CD8-positive, alpha-beta memory T cell (primary cell): ENCODE results near the gene MRPL53. TPM values are rescaled to one million over a fixed set of nuclear protein-coding genes. Genes with fewer than 3 reads are reported as not detected.
A peak's percentile ranks its signal among the peaks of the same experiment; 100 is the strongest.

Source experiments
- CTCF ChIA-PET: fragments of 350-600 bp; sonication (Branson Sonifier 250); formaldehyde crosslinking; loops from one replicate; lab custom pipeline; 2021; ENCODE audit warnings: antibody characterized with exemption; lab: Charles Lee
- POLR2A ChIA-PET: fragments of 350-600 bp; sonication (Branson Sonifier 250); formaldehyde crosslinking; loops from one replicate; lab custom pipeline; 2021; ENCODE audit warnings: antibody characterized with exemption; lab: Charles Lee
- DNase-seq, 5 donors: peaks; one replicate each; pipeline versions ENCODE4 v3.0.0 to v3.0.0-alpha.2; 2020 to 2022; ENCODE audit warnings: mixed read lengths in 1 of 5
- H3K27ac ChIP-seq: one replicate; pipeline ENCODE4 v1.7.0; 2013; ENCODE audit warnings: low read depth, mild to moderate bottlenecking, low read length, moderate library complexity
- H3K27me3 ChIP-seq: 2 replicates; pipeline ENCODE4 v1.7.0; 2013; ENCODE audit warnings: low read length, mild to moderate bottlenecking; ENCODE audit not compliant: insufficient read depth, poor library complexity, severe bottlenecking
- H3K36me3 ChIP-seq: 2 replicates; pipeline ENCODE4 v1.7.0; 2013; ENCODE audit warnings: mild to moderate bottlenecking, low read length, moderate library complexity; ENCODE audit not compliant: insufficient read depth
- H3K4me1 ChIP-seq: 2 replicates; pipeline ENCODE4 v1.7.0; 2013; ENCODE audit warnings: mild to moderate bottlenecking, low read length, moderate library complexity; ENCODE audit not compliant: insufficient read depth
- H3K4me3 ChIP-seq: 2 replicates; pipeline ENCODE4 v1.7.0; 2013; ENCODE audit warnings: mild to moderate bottlenecking, low read length
- H3K9me3 ChIP-seq: 2 replicates; pipeline ENCODE4 v1.7.0; 2013; ENCODE audit warnings: mild to moderate bottlenecking, low read length
- H3K27ac Mint-ChIP-seq, 8 donors: one replicate each; pipeline ENCODE4 v1.8.0; 2020 to 2021; ENCODE audit warnings: mixed read lengths in 8 of 8, mild to moderate bottlenecking in 6 of 8, inconsistent platforms in 3 of 8, moderate library complexity in 3 of 8
- H3K27me3 Mint-ChIP-seq, 2 donors: one replicate each; pipeline ENCODE4 v1.8.0; 2020 to 2021; ENCODE audit warnings: mixed read lengths in 2 of 2, mild to moderate bottlenecking in 1 of 2, moderate library complexity in 1 of 2
- H3K36me3 Mint-ChIP-seq, 3 donors: one replicate each; pipeline ENCODE4 v1.8.0; 2020 to 2021; ENCODE audit warnings: mixed read lengths in 3 of 3, inconsistent platforms in 1 of 3, mild to moderate bottlenecking in 1 of 3
- H3K4me1 Mint-ChIP-seq, 3 donors: one replicate each; pipeline ENCODE4 v1.8.0; 2020 to 2021; ENCODE audit warnings: mixed read lengths in 3 of 3, inconsistent platforms in 1 of 3, mild to moderate bottlenecking in 1 of 3
- H3K4me3 Mint-ChIP-seq, 7 donors: one replicate each; pipeline ENCODE4 v1.8.0; 2020 to 2021; ENCODE audit warnings: mixed read lengths in 7 of 7, mild to moderate bottlenecking in 6 of 7, moderate library complexity in 4 of 7, inconsistent platforms in 2 of 7
- H3K9me3 Mint-ChIP-seq, 5 donors: one replicate each; pipeline ENCODE4 v1.8.0; 2020 to 2022; ENCODE audit warnings: mixed read lengths in 5 of 5, mild to moderate bottlenecking in 3 of 5, moderate library complexity in 2 of 5, inconsistent platforms in 1 of 5
- polyA plus RNA-seq: library from polyadenylated mRNA; unstranded; fragments of 300-500 nt; fragmentation: Illumina TruSeq; gene quantifications from one replicate; pipeline ENCODE4 v1.2.3, GENCODE V29; 2021
- total RNA-seq, 2 experiments: library from RNA; stranded (reverse); gene quantifications; one replicate each; pipeline ENCODE4 v1.2.3, GENCODE V29; 2021

The MRPL53 gene
- total and polyA plus RNA-seq, 3 experiments from 2014 or later = 108 to 118 (median 115) TPM

- peaks cover 44 to 68% (median 64%) of the 10 kb centered on the region in 3 donors for H3K4me1 Mint-ChIP-seq
Measured at GRCh38 chr2:74505448-74506246, 33.2 kb upstream of the MRPL53 start.

DNA sequence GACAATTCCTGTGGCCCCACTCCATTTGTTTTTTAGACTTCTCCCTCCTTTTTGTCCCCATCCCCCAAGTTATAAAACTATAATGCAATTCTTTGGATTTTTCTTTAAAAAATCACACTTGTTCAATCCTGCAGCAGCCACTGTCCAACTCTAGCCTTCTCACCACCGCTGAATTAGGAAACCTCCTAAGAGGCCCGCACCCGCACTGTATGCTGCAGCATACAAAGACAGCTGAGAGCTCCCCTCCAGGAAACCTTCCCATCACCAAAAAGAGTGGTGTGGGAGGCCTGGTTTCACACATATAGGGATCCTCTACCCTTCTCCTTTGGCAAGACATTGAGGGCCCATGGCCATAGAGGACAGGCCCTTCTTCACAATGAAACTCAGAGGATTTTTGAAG lies 32.1 kb upstream of the MRPL53 start:
- H3K27me3 ChIP-seq = peaks cover 10% of the 10 kb centered on the region
- ChIA-PET CTCF (interaction anchor here (1.8 to 2.1 kb wide), 3 partner anchors 9 to 27 kb away, joined by 5 to 10 read pairs (median 6); partner anchors contain the start of genes CCDC142 and TTC31), POLR2A (interaction anchor here (1.5 to 2.4 kb wide), 2 partner anchors 8 to 32 kb away, joined by 3 to 7 read pairs; partner anchors contain the start of gene MRPL53)
- Mint-ChIP-seq H3K4me1 (peaks cover 44 to 74% (median 64%) of the 10 kb centered on the region in 3 donors), H3K36me3 (peaks cover 10 to 33% (median 24%) of the 10 kb centered on the region in 3 donors), H3K4me3 (peak overlapping the region in 6 of 7 donors; percentile 21 to 73 (median 56)), H3K27ac (peak overlapping the region in 1 of 8 donors; percentile 54), H3K9me3 (peaks cover 0 to 4% (median 0%) of the 10 kb centered on the region in 5 donors), H3K27me3 (peaks cover 34 to 65% of the 10 kb centered on the region in 2 donors)
- no peak overlapping the region for H3K4me3 ChIP-seq
- peak overlapping the region; percentile 16 for H3K27ac ChIP-seq
- peaks cover 9% of the 10 kb centered on the region for H3K36me3 ChIP-seq
- no peaks in the 10 kb centered on the region for H3K9me3 ChIP-seq
- H3K4me1 ChIP-seq = peaks cover 38% of the 10 kb centered on the region
- DNase-seq = no peak

More at GRCh38 chr2:74505448-74506246, 33.2 kb upstream of the MRPL53 start:
- H3K27ac ChIP-seq = no peak overlapping the region
- no peak overlapping the region for H3K4me3 ChIP-seq
- peaks cover 10% of the 10 kb centered on the region for H3K27me3 ChIP-seq
- DNase-seq = no peak
- no peaks in the 10 kb centered on the region for H3K9me3 ChIP-seq
- peaks cover 38% of the 10 kb centered on the region for H3K4me1 ChIP-seq
- ChIA-PET POLR2A (interaction anchor here (0.9 to 2.4 kb wide), 3 partner anchors 7 to 33 kb away, joined by 3 to 7 read pairs (median 3); partner anchors contain the start of gene MRPL53), CTCF (interaction anchor here (1.2 to 2.1 kb wide), 3 partner anchors 10 to 33 kb away, joined by 3 to 6 read pairs (median 4); partner anchors contain the start of genes CCDC142, MRPL53 and TTC31)
- Mint-ChIP-seq H3K27me3 (peaks cover 29 to 62% of the 10 kb centered on the region in 2 donors), H3K27ac (peak overlapping the region in 2 of 8 donors; percentile 50 to 54), H3K4me3 (peak overlapping the region in 5 of 7 donors; percentile 25 to 100 (median 59)), H3K9me3 (peaks cover 0 to 4% (median 0%) of the 10 kb centered on the region in 5 donors), H3K36me3 (peaks cover 10 to 33% (median 24%) of the 10 kb centered on the region in 3 donors)
- H3K36me3 ChIP-seq = peaks cover 9% of the 10 kb centered on the region

DNA sequence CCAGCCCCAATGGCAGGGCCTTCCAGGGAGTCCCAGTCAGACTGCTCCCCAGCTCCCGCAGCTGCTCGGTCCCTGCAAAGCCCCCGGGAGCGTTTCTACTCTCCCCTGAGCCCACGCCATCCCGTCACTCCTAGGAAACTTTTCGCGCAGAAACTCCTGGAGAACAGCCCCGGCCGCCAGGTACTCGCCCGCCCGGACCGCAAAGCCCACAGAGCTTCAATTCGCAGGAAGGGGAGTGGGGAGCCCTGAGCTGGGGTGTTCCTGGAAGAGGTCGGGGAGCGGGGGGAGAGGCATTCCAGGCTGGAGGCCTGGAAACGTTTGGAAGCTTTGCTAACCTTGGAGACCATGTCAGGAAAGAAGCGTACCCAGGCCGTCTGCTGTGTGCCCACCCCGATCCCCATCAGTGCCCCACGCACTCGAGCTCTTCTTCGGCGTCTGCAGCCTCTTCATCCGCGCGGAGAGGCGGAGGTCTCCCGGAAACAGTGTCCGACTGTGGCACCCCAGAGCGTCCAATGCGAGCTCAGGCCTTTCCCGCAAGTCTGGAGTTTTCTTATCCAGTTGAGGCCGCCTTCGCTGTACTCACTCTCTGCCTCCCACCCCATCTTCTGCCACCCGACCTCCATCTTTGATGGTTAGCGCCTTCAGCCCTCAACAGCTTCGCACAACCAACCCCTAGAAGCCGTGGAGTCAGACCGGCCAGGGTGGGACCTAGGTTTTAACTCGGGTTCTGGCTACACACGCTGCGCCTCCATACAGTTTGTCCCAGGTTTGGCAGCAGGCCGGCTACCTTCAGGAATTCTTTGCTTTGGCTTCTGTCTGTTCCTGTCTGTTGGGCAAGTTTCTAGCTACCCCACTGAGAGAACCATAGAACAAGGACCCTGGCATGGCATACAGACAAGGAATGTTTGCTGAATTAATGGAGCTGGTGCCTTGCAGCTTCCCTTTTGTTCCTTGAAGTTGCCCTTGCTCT lies 31.3 kb upstream of the MRPL53 start:
- peaks cover 10 to 33% (median 24%) of the 10 kb centered on the region in 3 donors for H3K36me3 Mint-ChIP-seq
- peaks cover 15% of the 10 kb centered on the region for H3K27me3 ChIP-seq
- ChIA-PET CTCF (interaction anchor here (0.9 to 2.1 kb wide), 5 partner anchors 17 to 28 kb away, joined by 3 to 10 read pairs (median 5); partner anchors contain the start of genes AUP1, CCDC142, HTRA2 and TTC31), POLR2A (interaction anchor here (0.9 to 2.4 kb wide), 5 partner anchors 9 to 31 kb away, joined by 3 to 7 read pairs (median 3); partner anchors contain the start of genes AUP1, DQX1, HTRA2 and MRPL53)
- H3K9me3 Mint-ChIP-seq = peaks cover 0 to 4% (median 0%) of the 10 kb centered on the region in 5 donors
- peak overlapping the region; percentile 64 for H3K27ac ChIP-seq
- peak overlapping the region; percentile 72 to 80 (median 76) for H3K4me3 Mint-ChIP-seq
- peaks cover 46% of the 10 kb centered on the region for H3K4me1 ChIP-seq
- no peaks in the 10 kb centered on the region for H3K9me3 ChIP-seq
- peak overlapping the region; percentile 50 for H3K4me3 ChIP-seq
- H3K27ac Mint-ChIP-seq = peak overlapping the region in 1 of 8 donors; percentile 57
- peaks cover 9% of the 10 kb centered on the region for H3K36me3 ChIP-seq
- peaks cover 49 to 79% (median 67%) of the 10 kb centered on the region in 3 donors for H3K4me1 Mint-ChIP-seq
- no peak for DNase-seq
- H3K27me3 Mint-ChIP-seq = peaks cover 39 to 69% of the 10 kb centered on the region in 2 donors

DNA sequence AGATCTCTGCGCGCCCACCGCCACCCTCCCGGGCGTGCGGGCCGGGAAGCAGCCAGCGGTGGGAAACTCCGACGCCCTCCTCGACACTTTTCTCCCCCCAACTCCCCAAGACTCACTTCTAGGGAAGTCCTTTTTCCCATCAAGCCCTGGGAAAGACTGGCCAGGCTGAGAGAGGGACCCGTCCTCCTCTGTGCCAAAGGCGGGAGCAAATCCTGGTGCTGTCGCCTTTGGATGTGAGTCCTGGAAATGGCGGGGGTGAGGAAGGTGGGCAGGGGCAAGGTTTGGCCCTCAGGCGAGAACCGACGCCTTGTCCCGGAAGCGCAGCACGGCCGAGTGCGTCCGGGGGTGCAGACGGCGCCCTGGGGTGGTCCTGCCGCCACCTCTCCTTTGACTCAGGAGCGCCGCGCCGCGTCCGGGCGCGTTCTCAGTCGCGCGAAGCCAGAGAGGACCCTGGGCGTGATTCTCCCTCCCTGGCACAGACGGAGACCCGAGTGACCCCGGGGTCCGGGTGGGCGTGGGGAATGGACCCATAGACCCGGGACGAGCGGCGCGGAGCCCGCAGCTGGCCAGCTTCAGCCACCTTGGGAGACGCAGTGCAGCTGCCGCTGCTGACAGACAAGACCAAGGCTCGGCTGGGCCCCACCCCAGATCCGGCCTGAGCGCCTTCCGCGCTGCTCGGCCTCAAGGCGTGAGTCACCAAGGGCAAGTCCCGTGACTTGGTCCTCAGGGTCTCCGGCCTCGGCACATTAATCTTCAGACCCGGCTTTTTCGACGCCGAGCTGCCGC lies 30.4 kb upstream of the MRPL53 start:
- Histone ChIP-seq H3K9me3 (no peaks in the 10 kb centered on the region), H3K4me3 (peak overlapping the region; percentile 50), H3K4me1 (peaks cover 47% of the 10 kb centered on the region), H3K27me3 (peaks cover 20% of the 10 kb centered on the region), H3K36me3 (peaks cover 9% of the 10 kb centered on the region), H3K27ac (peak overlapping the region; percentile 64)
- peaks cover 0 to 4% (median 0%) of the 10 kb centered on the region in 5 donors for H3K9me3 Mint-ChIP-seq
- peak overlapping the region in 4 of 8 donors; percentile 5 to 66 (median 43) for H3K27ac Mint-ChIP-seq
- H3K4me1 Mint-ChIP-seq = peaks cover 50 to 79% (median 65%) of the 10 kb centered on the region in 3 donors
- peaks cover 9 to 36% (median 24%) of the 10 kb centered on the region in 3 donors for H3K36me3 Mint-ChIP-seq
- ChIA-PET POLR2A (interaction anchor here (0.5 to 2.4 kb wide), 4 partner anchors 10 to 32 kb away, joined by 3 to 7 read pairs (median 4); partner anchors contain the start of gene DQX1), CTCF (interaction anchor here (0.9 to 2.1 kb wide), 5 partner anchors 16 to 29 kb away, joined by 3 to 10 read pairs (median 5); partner anchors contain the start of genes AUP1, CCDC142, HTRA2 and TTC31)
- peak in 1 of 5 donors; percentile 14 for DNase-seq
- H3K4me3 Mint-ChIP-seq = peak overlapping the region; percentile 67 to 80 (median 76)
- H3K27me3 Mint-ChIP-seq = peaks cover 45 to 75% of the 10 kb centered on the region in 2 donors

GRCh38 chr2:74502147-74502719 lies 29.8 kb upstream of the MRPL53 start:
- H3K4me1 Mint-ChIP-seq = peaks cover 51 to 78% (median 60%) of the 10 kb centered on the region in 3 donors
- H3K9me3 Mint-ChIP-seq = peaks cover 0 to 2% (median 0%) of the 10 kb centered on the region in 5 donors
- Histone ChIP-seq H3K4me1 (peaks cover 50% of the 10 kb centered on the region), H3K9me3 (no peaks in the 10 kb centered on the region), H3K27me3 (peaks cover 20% of the 10 kb centered on the region), H3K27ac (peak overlapping the region; percentile 64), H3K36me3 (peaks cover 9% of the 10 kb centered on the region), H3K4me3 (peak overlapping the region; percentile 50)
- peaks cover 41 to 75% of the 10 kb centered on the region in 2 donors for H3K27me3 Mint-ChIP-seq
- DNase-seq = no peak
- ChIA-PET POLR2A (no interaction called here), CTCF (no interaction called here)
- peaks cover 7 to 31% (median 21%) of the 10 kb centered on the region in 3 donors for H3K36me3 Mint-ChIP-seq
- H3K4me3 Mint-ChIP-seq = peak overlapping the region; percentile 67 to 80 (median 76)
- H3K27ac Mint-ChIP-seq = peak overlapping the region in 3 of 8 donors; percentile 10 to 90 (median 57)

DNA sequence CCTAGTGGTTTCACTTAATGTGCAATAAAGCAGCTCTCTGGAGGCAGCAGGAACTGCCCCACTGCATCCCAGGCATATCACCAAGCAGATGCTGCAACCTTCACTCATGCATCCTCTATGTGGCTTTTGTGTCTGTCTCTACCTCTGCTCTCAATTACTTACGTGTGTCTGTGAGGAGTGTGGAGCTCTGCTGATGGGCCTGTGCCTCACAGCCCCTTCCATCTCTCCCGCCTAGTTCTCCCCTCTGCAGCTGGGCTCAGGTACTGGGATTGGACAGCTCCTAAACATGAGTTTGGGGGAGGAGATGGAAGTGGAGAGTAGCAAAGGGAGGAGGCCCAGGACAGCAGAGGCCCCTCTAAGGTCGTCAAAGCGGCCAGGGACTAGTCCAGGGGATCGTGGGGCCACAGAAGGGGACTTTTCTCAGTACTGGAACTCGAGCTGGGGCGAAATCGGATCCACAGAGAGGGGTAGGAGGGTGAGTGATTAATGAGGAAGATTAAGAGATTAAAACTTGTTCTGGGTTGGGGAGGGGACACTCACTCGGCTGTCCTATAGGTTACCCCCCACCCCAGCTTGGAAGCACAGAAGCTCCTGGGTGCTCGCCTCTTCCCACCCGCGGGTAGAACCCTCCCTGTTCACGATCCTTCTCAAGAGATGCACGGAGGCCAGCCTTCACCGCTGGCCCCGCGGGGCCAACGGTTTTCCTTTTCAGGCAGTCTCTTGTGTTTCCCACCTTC lies 29.0 kb upstream of the MRPL53 start:
- H3K4me1 Mint-ChIP-seq = peaks cover 44 to 70% (median 53%) of the 10 kb centered on the region in 3 donors
- peak overlapping the region in 1 of 8 donors; percentile 57 for H3K27ac Mint-ChIP-seq
- peaks cover 0 to 2% (median 0%) of the 10 kb centered on the region in 5 donors for H3K9me3 Mint-ChIP-seq
- ChIA-PET CTCF (interaction anchor here (0.6 to 1.5 kb wide), 3 partner anchors 9 to 16 kb away, joined by 3 to 5 read pairs (median 3); partner anchors contain the start of gene TLX2), POLR2A (interaction anchor here (0.6 kb wide), 2 partner anchors 26 to 28 kb away, joined by 4 read pairs; partner anchors contain the start of gene HTRA2)
- Histone ChIP-seq H3K27ac (no peak overlapping the region), H3K27me3 (peaks cover 20% of the 10 kb centered on the region), H3K9me3 (no peaks in the 10 kb centered on the region), H3K4me3 (no peak overlapping the region), H3K4me1 (peaks cover 43% of the 10 kb centered on the region), H3K36me3 (peaks cover 9% of the 10 kb centered on the region)
- H3K4me3 Mint-ChIP-seq = peak overlapping the region in 6 of 7 donors; percentile 67 to 77 (median 74)
- peaks cover 4 to 24% (median 19%) of the 10 kb centered on the region in 3 donors for H3K36me3 Mint-ChIP-seq
- peaks cover 40 to 71% of the 10 kb centered on the region in 2 donors for H3K27me3 Mint-ChIP-seq
- DNase-seq = no peak
